GM18526 (cell line): ENCODE results near the gene YRDC.

Experiments
- POLR2A ChIP-seq: IDR thresholded peaks from 3 replicates; pipeline ENCODE4 v1.6.1; 2011; ENCODE audit not compliant: insufficient read length; ENCODE audit errors: extremely low read depth

YRDC gene

DNA sequence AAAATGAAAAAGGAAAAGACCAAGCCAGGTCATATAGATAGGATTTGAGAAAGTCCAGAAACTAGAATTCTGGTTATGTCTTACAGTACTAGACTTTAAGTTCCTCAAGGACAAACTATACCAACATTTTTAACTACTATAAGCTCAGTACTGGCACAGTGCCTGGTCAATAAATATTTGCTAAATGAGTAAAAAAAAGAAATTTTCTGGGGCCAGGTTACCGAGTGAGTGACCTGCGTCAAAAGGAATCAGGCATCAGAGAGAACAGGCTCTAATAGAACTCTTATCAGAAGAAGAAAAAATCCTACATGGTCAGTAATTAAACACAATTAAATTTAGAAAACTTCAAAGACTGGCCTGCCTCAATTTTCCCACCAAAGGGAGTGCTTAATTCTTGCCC lies 23.8 kb upstream of the YRDC start:
- TF ChIP-seq POLR2A, result no peak

DNA sequence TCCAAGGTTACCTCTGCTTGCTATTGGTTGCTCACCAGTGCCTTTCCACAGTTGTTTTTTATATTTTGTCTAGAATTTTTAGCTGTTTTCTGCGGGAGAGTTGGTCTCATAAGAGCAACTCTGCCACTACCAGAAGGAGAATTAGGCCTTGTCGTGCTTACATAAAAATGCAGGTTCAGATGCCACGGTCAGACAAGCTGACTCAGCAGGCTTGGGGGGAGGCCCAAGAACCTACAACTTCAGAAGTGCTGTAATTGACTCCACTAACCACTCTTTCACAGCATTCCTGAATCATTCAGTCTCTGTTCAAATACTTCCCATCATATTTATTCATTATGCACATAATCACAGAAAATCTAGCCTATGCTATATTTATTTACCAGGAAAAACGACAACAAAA lies 23.1 kb upstream of the YRDC start:
- no peak for TF ChIP-seq POLR2A

DNA sequence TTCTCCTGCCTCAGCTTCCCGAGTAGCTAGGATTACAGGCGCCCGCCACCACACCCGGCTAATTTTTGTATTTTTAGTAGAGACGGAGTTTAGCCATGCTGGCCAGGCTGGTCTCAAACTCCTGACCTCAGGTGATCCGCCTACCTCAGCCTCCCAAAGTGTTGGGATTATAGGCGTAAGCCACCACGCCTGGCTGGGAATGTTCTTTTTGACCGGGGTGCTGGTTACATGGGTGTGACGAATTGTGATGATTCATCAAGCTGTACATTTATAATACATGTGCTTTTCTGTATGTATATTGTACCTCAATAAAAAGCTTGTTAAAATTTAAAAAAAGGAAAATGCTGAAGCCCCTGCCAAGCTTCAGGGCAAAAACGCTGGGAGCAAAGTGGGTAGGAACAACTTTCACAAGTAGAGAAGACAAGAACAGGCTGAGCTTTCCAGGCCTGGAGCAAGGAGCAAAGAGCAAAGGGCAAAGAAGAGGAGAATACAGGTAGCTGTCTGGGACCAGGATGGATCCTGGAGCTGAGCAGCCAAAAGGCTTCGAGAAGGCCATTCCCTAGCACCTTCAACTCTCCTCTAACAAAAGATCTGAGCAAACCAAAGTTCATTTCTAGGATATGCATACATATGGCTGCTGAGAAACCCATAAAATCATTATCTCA lies 20.5 kb upstream of the YRDC start:
- no peak for TF ChIP-seq POLR2A

DNA sequence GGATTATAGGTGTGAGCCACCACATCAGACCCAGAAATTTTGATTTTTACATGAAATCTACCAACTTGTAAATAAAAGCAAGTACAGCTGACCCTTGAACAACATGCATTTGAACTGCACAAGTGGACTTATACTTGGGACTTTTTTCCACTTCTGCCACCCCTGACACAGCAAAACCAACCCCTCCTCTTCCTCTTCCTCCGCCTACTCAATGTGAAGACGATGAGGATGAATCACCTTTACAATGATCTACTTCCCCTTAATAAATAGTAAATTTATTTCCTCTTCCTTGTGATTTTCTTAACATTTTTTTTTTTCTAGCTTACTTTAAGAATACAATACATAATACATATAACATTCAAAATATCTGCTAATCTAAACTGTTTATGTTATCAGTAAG lies 17.5 kb upstream of the YRDC start:
- TF ChIP-seq POLR2A, result no peak

DNA sequence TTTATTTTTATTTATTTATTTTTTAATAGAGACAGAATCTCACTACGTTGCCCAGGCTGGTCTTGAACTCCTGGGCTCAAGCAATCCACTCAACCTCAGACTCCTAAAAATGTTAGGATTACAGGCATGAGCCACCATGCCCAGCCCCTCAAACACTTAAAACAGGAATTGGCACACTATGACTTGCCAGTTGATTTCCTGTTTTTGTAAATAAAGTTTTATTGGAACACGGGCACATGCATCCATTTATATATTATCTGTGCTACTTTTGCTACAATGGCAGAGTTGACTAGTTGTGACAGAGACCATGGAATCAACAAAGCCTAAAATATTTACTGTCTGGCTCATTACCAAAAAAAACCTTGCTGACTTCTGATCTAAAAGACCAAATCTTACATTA lies 16.0 kb upstream of the YRDC start:
- TF ChIP-seq POLR2A, result no peak

DNA sequence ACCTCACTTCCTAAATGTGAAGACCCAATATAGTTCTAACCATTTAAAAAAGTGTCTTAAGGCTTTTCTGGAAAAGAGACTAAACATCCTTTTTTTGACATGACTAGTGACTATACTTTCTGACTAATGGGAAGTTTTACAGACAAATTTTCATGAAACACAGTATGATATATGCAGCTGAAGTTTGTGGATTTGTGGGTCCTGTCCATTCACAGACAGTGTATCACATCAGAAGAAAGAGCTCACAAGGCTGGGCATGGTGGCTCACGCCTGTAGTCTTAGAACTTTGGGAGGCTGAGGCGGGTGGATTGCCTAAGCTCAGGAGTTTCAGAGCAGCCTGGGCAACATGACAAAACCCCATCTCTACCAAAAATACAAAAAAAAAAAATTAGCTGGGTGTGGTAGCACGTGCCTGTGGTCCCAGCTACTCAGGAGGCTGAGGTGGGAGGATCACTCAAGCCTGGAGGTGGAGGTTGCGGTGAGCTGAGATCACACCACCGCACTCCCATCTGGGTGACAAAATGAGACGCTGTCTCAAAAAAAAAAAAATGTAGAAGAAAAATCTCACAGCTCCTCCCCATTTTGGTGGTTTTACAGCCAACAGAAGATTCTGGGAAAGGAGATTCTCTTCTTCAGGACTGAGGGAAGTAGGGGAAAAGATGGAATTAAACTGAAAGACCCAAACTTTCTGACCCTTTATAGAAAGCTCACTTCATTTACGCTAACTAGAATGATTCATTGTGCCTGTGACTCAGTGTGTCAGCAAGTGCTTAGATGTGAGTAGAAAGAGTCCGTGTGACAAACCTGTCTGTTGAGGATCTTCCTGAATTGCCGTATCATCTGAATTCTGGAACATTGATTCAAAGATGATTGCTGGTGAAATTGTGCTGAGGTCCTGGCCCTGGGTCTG lies 15.2 kb upstream of the YRDC start:
- TF ChIP-seq POLR2A, result no peak

DNA sequence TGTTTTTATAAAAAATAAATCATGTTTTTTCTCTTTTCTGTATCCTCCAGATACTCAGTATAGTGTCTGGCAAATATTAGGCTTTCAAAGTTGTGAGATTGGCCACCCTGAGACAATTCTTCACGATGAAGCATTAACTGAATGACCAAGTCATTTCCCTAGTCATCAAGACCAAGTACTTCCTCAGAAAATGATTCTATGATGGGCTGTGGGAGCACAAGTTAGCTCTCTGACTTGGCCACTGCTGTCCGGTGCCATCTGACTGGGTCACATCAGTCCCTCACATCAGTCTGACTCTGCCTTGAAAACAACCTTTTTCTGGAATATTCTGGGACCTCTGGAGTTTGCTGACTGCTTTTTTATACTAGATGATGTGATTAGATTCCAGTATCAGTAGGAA lies 13.5 kb upstream of the YRDC start:
- TF ChIP-seq POLR2A, result no peak

DNA sequence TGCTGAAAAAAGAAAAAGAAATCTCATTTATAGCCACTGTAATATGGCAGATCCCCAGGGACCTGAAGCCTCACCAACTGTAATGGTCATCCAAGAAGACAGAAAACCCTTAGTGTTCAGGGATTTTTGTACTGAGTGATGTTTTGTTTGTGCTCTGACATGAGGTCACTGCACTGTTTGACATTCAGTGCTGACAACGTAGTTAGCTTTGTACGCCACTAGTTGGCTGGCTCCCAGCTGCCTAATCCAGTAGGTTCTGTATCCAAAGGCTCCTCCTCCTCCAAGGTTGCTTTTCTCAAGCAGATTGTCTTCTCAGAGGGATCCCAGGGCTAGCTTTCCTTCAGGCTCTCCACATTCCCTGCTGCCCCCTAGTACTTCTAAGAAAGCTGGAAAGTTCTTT lies 9.5 kb upstream of the YRDC start:
- no peak for TF ChIP-seq POLR2A

DNA sequence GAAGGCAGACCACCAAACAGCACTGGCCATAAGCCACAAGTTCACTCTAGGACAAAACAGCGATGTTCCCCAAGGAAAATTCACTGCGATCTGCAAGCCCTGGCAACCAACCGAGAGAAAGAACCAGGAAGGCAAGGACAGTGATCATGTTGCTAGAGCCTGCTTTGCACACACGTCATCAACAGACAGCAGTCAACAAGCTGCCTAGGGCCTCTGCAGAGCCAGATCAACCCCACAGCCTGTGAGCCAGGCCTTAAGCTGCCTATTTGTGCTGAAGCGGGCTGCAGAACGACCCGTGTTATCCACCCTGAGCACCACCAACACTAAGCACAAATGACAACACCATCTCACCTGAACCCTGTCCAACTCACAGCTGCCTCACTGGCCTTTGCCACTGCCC lies 6.2 kb upstream of the YRDC start:
- no peak for TF ChIP-seq POLR2A

DNA sequence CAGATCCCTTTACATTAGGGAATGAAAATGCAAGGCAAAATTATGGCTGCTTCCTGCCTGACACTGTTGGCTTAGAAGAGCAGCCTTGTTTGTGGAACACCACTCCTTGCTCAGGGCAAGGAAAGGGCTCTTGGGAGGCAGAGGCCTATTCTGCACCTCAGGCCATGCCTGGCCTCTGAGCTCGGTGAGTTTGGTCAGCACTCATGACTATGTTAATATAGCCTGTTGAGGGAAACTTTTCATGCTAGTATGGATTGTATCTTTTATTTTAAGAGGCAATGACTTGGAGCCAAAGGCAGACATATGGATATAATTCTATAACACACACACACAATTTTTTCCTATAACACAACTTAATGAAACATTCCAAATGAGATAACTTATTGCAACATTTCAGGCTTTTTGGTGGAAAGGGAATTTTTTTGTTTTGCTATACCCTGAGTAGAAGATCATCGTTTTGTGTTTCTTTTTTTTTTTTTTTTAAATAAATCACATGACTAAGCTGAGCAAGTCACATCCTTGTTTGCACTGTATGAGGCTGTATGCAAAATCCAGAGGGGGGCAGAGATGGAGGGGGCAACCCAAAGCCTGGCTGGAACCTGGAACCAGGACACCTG lies 5.6 kb upstream of the YRDC start:
- no peak for TF ChIP-seq POLR2A

DNA sequence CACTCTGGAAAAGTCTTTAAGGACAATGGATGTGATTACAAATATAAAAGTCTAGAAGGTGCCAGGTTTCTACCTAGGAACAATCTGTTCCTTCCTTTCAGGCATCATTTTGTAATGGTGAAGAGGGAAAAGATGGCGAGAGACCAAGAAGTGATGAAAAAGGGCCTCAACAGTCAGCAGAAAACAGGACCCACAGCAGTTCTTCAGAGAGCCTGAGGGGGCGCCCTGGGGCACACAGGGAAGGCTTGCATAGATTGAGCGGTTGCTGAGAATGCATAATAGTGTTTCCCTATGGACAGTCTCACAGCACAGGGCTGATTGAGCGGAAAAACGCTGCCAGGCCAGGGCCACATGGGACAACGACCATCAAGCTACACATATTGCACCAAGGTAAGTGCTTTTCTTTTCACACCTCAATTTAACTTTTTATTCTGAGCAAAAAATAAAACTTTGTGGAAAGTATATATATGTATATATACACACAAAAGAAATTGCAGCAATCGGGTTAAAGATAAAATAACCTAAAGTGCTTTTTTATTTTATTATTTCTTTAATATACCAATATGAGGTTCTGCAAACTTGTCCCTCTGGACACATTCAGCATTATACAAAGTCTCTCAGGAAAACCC lies 3.1 kb upstream of the YRDC start:
- TF ChIP-seq POLR2A, result no peak

DNA sequence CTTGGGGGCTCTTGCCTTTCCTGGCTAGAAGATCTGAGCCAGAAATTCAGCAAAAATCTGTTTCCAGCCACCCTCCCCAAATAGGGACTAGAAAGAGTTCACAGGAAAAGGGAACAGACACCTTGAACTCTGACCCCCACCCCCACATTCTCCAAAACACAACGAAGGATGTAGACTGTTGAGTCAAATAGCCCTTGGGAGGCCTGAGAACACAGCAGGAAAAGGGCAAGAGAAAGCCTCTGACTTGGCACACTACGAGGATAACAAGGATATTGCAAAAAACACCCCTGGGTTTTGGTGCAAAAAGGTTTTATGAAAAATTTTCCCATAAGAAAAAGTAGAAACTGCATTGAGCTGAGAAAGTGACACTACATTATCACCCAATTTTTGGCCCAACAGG lies 1.9 kb upstream of the YRDC start:
- no peak for TF ChIP-seq POLR2A

DNA sequence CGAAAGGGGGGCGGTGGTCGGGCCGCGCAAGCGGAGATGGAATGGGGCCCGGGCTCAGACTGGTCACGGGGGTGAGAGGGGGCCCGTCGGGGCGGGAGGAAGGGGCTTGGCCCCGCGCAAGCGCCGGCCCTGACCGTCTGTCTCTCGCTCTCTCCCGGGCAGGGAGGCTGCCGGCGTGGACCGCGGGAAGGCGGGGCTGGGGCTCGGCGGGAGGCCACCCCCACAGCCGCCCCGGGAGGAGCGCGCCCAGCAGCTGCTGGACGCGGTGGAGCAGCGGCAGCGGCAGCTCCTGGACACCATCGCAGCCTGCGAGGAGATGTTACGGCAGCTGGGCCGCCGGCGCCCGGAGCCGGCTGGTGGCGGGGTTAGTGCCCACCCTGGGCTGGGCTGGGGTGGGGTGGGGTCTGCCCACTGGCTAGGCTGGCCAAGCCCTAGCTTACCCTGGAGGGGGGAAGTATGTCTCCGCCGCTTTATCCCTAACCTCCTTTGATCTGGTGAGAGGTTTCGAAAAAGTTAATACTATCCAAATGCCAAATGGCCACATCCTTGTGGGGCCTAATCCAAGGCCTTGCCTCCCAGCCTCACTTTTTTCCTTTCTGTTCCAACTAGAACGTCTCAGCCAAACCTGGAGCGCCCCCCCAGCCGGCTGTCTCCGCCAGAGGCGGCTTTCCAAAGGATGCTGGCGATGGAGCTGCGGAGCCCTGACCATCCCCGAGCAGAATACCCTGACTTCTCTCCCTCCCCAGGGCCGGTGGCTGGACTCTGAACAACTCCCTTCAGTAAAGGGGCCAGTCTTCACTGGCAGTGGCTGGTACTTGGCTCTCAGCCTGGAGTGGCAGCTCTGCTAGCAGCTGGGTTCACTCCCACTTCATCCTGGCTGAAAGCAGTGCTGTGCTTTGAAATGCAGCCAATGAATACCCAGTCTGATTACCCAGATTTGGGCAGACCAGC lies 636 bp upstream of the YRDC start:
- TF ChIP-seq POLR2A, result no peak

DNA sequence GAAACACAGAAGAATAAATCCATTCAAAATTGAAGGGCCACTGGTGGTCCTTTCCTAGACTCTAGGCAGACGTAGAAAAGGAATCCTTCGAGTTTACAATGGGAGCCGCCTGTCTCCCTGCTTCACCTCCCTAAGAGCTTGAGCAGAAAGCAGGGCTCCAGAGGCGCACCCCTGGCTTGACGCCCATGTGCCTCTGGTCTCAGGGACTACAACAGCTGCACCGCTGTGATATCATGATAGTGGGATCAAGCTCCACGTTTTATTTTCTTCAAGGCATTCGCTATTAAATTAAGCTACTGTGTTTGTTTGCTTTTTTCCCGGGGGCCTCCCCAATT lies 821 bp downstream of the YRDC start:
- TF ChIP-seq POLR2A, result no peak

DNA sequence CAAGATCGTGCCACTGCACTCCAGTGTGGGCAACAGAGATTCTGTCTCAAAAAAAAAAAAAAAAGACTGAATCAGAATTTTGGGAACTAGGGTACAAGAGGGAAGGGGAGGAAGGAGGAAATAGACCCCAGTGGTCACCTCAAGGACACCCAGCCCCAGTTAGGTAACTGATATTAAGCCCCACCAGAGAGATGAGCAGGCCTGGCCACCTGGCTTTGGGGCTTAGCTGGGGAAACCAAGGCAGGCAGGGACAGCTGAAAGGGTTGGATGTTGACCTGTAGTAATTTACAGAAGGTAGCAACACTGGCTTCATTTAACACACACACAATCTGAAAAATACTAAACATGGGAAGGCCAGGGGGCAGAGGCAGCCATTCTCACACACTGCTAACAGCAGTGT lies 5.6 kb downstream of the YRDC start:
- TF ChIP-seq POLR2A, result no peak
